ENCODE data around the gene VAT1.
A peak's percentile ranks its signal among the peaks of the same experiment; 100 is the strongest.
"Not testable (repeated sequence)": the region's sequence is repeated elsewhere in the genome, so short reads cannot be mapped to it uniquely, and the experiment has no call there.

VAT1 gene

GRCh38 chr17:43006639-43007551 lies 15.3 kb downstream of the VAT1 start, which contains the start of gene IFI35:
TSS of gene IFI35 (plus strand) at chr17:43006784. CDS start at chr17:43006948, 164 bp downstream.
- no peak for DNase-seq (ENCODE audit: low read depth in 2 of 2)

DNA sequence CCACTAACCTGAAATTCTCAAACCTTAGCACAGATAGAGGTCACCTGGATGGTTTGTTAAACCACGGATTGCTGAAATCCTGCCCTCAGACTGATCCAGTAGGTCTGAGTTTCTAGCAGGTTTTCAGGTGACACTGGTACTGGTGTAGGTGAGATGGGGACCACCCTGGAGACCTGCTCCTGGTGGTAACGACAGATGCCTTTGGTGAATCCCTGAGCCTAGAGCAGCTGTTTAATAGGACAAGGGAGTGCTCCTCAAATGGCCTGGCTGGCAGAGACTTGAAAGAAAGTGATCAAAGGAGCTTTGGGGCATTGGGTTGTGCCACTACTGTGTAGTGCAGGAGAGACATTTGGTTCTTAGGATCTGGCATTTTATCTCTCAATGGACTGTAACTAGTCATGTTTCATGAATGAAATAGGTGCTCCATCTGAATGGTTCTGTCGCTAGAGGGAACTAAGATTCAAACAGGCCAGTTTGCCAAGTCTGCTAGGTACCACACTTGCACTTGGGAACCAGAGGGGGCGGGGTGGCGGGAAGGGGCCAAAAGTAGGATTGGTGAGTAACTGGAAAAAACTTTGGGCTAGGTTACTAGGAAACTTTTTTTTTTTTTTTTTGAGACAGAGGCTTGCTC lies 18.5 kb downstream of the VAT1 start:
- no peak for DNase-seq (ENCODE audit: low read depth in 2 of 2)

DNA sequence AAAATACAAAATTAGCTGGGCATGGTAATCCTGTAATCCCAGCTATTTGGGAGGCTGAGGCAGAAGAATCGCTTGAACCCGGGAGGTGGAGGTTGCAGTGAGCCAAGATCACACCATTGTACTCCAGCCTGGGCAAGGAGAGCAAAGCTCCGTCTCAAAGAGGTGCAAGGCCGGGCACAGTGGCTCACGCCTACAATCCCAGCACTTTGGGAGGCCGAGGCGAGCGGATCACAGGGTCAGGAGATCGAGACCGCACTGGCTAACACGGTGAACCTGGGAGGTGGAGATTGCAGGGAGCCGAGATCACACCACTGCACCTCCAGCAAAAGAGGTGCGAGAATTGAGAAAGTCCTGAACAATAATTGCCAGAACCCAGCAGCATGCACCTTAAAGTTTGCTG lies 21.3 kb downstream of the VAT1 start:
- DNase-seq (ENCODE audit: low read depth in 2 of 2), result not testable (repeated sequence)

- no peak for DNase-seq (ENCODE audit: low read depth in 2 of 2)
Measured at GRCh38 chr17:42999003-42999525, 23.1 kb downstream of the VAT1 start.

DNA sequence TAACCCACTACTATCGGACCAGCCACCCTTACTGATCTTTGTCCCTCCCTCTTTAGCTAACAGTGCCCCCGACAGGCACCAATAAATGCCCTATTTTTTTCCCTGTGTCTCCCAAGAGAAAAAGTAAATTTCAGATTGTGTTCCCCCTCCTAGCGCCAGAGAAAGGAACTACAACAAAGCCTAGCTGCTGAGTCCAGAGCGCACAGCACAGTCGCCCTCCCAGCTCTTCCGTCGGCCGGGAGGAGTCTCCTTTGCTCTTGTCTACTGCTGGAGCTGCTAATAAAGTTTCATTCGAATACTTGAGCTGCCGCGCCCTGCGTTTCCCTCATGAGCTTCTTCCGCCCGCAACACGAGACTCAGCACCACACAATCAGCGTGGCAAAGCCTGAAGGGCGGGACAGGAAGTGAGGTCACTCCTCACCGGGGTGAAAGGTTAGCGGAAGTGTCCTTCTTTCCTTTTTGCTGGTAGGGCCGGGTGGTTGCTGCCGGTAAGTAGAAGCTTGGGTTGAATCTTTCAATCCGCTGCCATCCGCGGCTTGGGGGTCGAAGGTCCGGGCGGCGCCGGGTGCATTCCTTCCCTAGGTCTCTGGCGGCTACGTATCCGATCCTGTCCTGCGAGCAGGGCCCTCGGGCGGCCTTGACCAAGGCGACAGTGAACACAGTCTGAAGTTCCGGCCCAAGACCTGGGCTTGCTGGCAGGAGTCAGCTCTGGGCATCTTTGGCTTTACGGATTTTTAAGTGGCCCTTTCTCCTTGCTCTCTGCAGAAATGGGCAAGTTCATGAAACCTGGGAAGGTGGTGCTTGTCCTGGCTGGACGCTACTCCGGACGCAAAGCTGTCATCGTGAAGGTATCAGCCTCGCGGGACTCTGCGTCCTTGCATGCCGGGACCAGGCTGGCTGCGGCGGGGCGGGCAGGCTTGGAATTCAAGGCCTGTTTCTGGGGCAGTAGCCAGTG lies 23.9 kb downstream of the VAT1 start, which contains the start of gene RPL27:
Gene RPL27 (plus strand): TSS at position 436 of the 955 bp plus-strand sequence. CDS start 332 bp downstream, at position 768.
- DNase-seq (ENCODE audit: low read depth in 2 of 2), result peak; percentile 100

DNA sequence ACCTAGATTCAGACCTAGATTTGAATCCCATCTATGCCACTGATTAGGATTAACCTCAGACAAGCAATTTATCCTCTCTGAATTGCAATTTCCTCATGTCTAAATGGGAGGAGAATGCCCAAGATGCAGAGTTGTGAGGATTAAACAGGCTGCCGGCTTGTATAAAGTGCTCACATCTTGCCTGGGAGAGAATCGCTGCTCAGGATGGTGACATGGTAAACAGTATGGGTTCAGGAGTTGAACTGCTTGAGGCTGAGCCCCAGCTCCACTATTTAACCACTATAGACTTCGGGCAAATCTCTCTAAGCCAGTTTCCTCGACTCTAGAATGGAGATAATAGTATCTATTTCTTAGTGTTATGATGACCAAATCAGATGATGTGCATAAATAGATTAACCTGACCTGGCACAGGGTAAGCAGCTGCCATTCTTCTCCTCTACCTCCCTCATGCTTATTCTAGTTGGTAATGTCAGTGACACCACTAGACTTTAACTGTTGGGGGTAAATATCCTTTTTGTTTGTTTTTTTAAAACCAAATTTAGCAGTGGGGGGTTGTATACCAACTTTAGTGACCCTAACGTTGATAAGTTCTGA lies 24.7 kb downstream of the VAT1 start:
- DNase-seq (ENCODE audit: low read depth in 2 of 2), result no peak

DNA sequence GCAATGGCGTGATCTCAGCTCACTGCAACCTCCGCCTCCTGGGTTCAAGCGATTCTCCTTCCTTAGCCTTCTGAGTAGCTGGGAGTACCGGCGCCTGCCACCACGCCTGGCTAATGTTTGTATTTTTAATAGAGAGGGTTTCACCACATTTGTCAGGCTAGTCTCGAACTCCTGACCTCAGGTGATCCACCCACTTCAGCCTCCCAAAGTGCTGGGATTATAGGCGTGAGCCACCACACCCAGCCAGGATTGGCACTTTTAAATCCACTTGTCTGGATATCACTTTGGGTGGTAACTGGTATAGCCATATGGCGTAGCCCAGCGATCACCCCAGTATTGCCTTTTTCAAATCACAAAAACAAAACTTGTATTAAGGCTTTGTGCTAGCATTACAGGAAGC lies 28.3 kb downstream of the VAT1 start:
- DNase-seq (ENCODE audit: low read depth in 2 of 2), result not testable (repeated sequence)

- no peak for DNase-seq (ENCODE audit: low read depth in 2 of 2)
Measured at GRCh38 chr17:42992872-42993271, 29.3 kb downstream of the VAT1 start.

DNA sequence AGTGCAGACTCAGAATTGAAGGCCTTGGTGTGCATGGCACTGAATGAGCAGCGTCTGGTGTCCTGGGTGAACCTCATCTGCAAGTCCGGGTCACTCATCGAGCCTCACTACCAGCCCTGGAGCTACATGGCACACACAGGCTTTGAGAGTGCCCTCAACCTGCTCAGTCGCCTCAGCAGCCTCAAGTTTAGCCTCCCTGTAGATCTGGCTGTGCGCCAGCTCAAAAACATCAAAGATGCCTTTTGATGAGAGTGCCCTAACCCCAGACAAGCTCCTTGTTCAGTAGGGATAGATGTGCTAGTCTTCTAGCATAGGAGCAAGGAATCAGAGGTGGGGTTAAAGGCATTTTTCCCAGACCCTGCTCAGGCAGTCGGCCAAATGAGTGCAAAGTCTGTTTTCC lies 30.7 kb downstream of the VAT1 start:
- no peak for DNase-seq (ENCODE audit: low read depth in 2 of 2)

- DNase-seq (ENCODE audit: low read depth in 2 of 2), result no peak
Measured at GRCh38 chr17:42989726-42990652, 32.2 kb downstream of the VAT1 start.

GRCh38 chr17:42989141-42989540 lies 33.0 kb downstream of the VAT1 start:
- DNase-seq (ENCODE audit: low read depth in 2 of 2), result no peak

- DNase-seq (ENCODE audit: low read depth in 2 of 2), result no peak
Measured at GRCh38 chr17:42985225-42985624, 37.0 kb downstream of the VAT1 start.

DNA sequence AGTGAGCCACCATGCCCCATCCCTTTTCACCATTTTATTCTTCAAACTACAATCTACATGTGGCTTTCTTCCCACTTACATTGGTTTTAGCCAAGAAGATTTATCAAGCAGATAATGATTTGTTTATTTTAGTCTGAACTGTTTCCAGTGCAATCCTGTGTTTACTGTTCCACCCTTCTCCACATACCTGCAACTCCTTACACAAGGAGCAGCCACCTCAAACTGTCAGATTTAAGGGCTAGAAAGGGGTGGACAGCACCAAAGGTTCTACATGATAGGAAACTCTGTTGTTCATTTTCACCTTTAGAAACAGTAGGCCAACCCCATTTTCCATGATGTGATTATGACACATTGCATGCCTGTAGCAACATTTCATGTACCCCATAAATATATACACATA lies 39.9 kb downstream of the VAT1 start:
- DNase-seq (ENCODE audit: low read depth in 2 of 2), result no peak

DNA sequence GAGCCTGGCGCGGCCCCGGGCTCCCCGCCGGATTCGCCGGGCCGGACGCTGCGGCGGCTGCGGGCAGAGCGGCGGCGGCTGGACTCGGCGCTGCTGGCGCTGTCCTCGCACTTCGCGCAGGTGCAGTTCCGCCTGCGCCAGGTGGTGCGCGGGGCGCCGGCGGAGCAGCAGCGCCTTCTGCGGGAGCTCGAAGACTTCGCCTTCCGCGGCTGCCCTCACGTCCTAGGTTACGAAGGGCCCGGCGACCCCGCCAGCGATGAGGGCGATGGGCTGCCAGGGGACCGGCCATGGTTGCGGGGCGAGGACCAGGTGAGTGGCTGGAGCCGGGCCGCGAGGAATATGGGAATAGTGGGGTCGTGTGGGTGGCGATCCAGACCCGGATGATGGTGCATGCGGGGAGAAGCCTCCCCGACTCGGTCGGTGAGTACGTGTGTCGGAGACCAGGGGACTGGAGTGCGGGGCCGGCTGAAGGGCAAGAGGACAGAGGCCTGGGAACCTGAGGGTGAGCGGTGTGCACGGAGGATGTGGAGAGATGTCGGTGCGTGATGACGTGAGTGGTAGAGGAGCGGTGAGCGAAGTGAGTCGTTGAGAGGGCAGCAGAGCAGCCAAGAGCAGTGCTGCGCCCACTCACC lies 41.3 kb downstream of the VAT1 start:
- DNase-seq (ENCODE audit: low read depth in 2 of 2), result no peak

- peak; percentile 45 to 46 for DNase-seq (ENCODE audit: low read depth in 2 of 2)
Measured at GRCh38 chr17:42980274-42980765, 41.9 kb downstream of the VAT1 start, which contains the start of gene RUNDC1. TSS of gene RUNDC1 (plus strand) at chr17:42980565. CDS start at chr17:42980577, 12 bp downstream.

GRCh38 chr17:42979511-42980273 lies 42.5 kb downstream of the VAT1 start, which contains the start of gene PTGES3L:
TSS of gene PTGES3L (minus strand) at chr17:42980080. CDS start at chr17:42980053, 27 bp downstream.
- no peak for DNase-seq (ENCODE audit: low read depth in 2 of 2)

GRCh38 chr17:42975701-42976100 lies 46.5 kb downstream of the VAT1 start:
- not testable (repeated sequence) for DNase-seq (ENCODE audit: low read depth in 2 of 2)

DNA sequence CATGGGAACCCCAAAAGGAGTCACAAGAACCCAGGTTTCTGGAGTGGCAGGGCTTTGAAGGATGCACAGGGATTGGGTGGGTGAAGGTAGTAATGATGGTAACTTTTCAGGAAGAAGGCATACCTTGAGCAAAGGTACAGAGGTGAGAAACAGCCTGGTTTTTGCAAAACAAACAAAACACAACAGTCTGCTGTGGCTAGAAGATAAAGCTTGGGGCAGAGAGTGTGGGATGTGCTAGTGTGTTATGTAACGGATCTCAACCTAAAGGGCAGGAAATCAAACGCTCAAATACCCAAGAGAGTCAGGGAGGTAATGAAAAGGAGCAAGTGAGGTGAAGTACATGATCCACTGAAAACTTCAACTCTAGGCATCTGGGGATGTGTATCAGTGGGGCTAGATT lies 46.9 kb downstream of the VAT1 start:
- no peak for DNase-seq (ENCODE audit: low read depth in 2 of 2)
